Gastroesophageal sphincter (tissue), 4 donors: ENCODE results near the gene ERP44. TPM values are rescaled to one million over a fixed set of nuclear protein-coding genes. Genes with fewer than 3 reads are reported as not detected.

Source experiments
- ATAC-seq: fragments of 150-250 bp; one replicate; pipeline ENCODE4 v1.9.1; 2016; ENCODE audit warnings: mild to moderate bottlenecking, moderate library complexity
- H3K27ac ChIP-seq, 4 donors: fragments of 200-600 bp; sonication (generic) in 3 of 4; 1 replicate in 3 of 4; 2 replicates in 1 of 4; pipeline ENCODE4 v1.5.1; 2016 to 2019
- H3K27me3 ChIP-seq: fragments of 200-600 bp; sonication (generic); one replicate; pipeline ENCODE4 v1.5.1; 2019
- H3K36me3 ChIP-seq, 2 donors: fragments of 200-600 bp; sonication (generic); one replicate each; pipeline ENCODE4 v1.5.1; 2019; ENCODE audit warnings: control low read depth in 1 of 2
- H3K4me1 ChIP-seq, 3 donors: fragments of 200-600 bp; sonication (generic); 1 replicate in 2 of 3; 2 replicates in 1 of 3; pipeline ENCODE4 v1.5.1; 2016 to 2019; ENCODE audit warnings: control low read depth in 2 of 3
- H3K4me3 ChIP-seq, 2 donors: fragments of 200-600 bp; sonication (generic); one replicate each; pipeline ENCODE4 v1.5.1; 2019; ENCODE audit warnings: mild to moderate bottlenecking in 1 of 2, moderate library complexity in 1 of 2
- H3K9me3 ChIP-seq, 3 donors: fragments of 200-600 bp; sonication (generic); one replicate each; pipeline ENCODE4 v1.5.1; 2017 to 2019; ENCODE audit warnings: control low read depth in 2 of 3
- EP300 ChIP-seq: sonication (generic); formaldehyde crosslinking; IDR thresholded peaks from one replicate; pipeline ENCODE4 v1.6.1; 2017; ENCODE audit warnings: antibody characterized with exemption, mild to moderate bottlenecking
- POLR2A ChIP-seq, 2 donors: fragments of 450-650 bp; IDR thresholded peaks; one replicate each; pipeline ENCODE4 v1.6.1; 2017; ENCODE audit warnings: antibody characterized with exemption in 2 of 2, mild to moderate bottlenecking in 2 of 2, moderate library complexity in 1 of 2
- POLR2AphosphoS5 ChIP-seq: sonication (generic); formaldehyde crosslinking; IDR thresholded peaks from one replicate; pipeline ENCODE4 v1.6.1; 2017; ENCODE audit warnings: antibody characterized with exemption
- WGBS, 2 donors: methylation state at CpG; one replicate each; pipeline ENCODE4 v1.1.5; 2018; ENCODE audit warnings: low coverage in 1 of 2; 5-methylcytosine and 5-hydroxymethylcytosine counted together
- total RNA-seq, 4 donors: library from RNA; depleted of rRNA; stranded (reverse); fragments of >200 nt; gene quantifications; one replicate each; pipeline ENCODE4 v1.1.0, GENCODE V29; 2016
- TF ChIP-seq, protein P1 (sequence below), 4 experiments: fragments of 200-600 bp in 2 of 4; fragments of 450-650 bp in 2 of 4; sonication (generic) in 1 of 4; IDR thresholded peaks; one replicate each; pipeline ENCODE4 v1.5.1; 2017 to 2019; ENCODE audit warnings: antibody characterized with exemption in 4 of 4, mild to moderate bottlenecking in 2 of 4, moderate library complexity in 2 of 4

Gene ERP44
- total RNA-seq, 4 donors from 2014 or later = 13.7 to 19.2 (median 13.8) TPM

GRCh38 chr9:100131875-100132430 lies 33.2 kb upstream of the ERP44 start:
- WGBS, 2 donors = 100% methylated on average over 2 to 3 of the region's 3 CpGs
- no peak for ATAC-seq
- H3K4me3 ChIP-seq = no peak overlapping the region
- H3K36me3 ChIP-seq = peaks cover 0 to 25% of the 10 kb centered on the region in 2 donors
- no peaks in the 10 kb centered on the region for H3K4me1 ChIP-seq
- H3K27me3 ChIP-seq = no peaks in the 10 kb centered on the region
- no peak for TF ChIP-seq EP300
- TF ChIP-seq, protein P1, sequence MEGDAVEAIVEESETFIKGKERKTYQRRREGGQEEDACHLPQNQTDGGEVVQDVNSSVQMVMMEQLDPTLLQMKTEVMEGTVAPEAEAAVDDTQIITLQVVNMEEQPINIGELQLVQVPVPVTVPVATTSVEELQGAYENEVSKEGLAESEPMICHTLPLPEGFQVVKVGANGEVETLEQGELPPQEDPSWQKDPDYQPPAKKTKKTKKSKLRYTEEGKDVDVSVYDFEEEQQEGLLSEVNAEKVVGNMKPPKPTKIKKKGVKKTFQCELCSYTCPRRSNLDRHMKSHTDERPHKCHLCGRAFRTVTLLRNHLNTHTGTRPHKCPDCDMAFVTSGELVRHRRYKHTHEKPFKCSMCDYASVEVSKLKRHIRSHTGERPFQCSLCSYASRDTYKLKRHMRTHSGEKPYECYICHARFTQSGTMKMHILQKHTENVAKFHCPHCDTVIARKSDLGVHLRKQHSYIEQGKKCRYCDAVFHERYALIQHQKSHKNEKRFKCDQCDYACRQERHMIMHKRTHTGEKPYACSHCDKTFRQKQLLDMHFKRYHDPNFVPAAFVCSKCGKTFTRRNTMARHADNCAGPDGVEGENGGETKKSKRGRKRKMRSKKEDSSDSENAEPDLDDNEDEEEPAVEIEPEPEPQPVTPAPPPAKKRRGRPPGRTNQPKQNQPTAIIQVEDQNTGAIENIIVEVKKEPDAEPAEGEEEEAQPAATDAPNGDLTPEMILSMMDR (IDR thresholded peaks at IDR 0.05) = no peak
- TF ChIP-seq POLR2AphosphoS5 = no peak
- H3K9me3 ChIP-seq = no peaks in the 10 kb centered on the region
- no peak overlapping the region for H3K27ac ChIP-seq

DNA sequence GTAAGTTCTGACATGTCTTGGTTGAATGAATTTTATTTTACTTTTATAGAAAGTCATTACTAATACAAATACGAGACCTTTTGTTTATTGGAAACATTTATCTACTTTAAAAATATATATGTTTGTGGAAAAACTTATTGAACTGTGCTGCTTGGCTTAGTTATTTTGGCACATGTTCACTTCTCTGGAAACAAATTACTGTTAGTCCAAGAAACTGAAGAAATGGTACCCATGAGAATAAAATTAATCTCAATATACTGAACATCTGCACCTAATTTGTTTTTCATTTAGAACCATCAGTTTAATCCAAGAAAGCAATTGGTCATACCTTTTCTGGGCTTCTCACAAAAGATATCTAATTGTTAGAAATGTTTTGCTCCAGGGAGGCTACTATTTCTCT lies 32.4 kb upstream of the ERP44 start:
- Histone ChIP-seq H3K4me3 (no peak overlapping the region), H3K4me1 (no peaks in the 10 kb centered on the region), H3K27ac (no peak overlapping the region), H3K27me3 (no peaks in the 10 kb centered on the region), H3K36me3 (peaks cover 0 to 32% of the 10 kb centered on the region in 2 donors), H3K9me3 (no peaks in the 10 kb centered on the region)
- TF ChIP-seq POLR2A (IDR thresholded peaks at IDR 0.05) (no peak), EP300 (no peak), POLR2AphosphoS5 (no peak)
- TF ChIP-seq, protein P1 (IDR thresholded peaks at IDR 0.05) = no peak
- no peak for ATAC-seq
- whole genome bisulfite sequencing, 2 donors = 50 to 70% methylated on average over 1 of the region's 1 CpG

- TF ChIP-seq, protein P1 (IDR thresholded peaks at IDR 0.05) = no peak
- TF ChIP-seq EP300 (no peak), POLR2AphosphoS5 (no peak), POLR2A (IDR thresholded peaks at IDR 0.05) (no peak)
- H3K4me1 ChIP-seq = no peaks in the 10 kb centered on the region
- no peak for ATAC-seq
- no peaks in the 10 kb centered on the region for H3K27me3 ChIP-seq
- H3K4me3 ChIP-seq = no peak overlapping the region
- peaks cover 0 to 33% of the 10 kb centered on the region in 2 donors for H3K36me3 ChIP-seq
- H3K27ac ChIP-seq = no peak overlapping the region
- no peaks in the 10 kb centered on the region for H3K9me3 ChIP-seq
These were observed 31.0 kb upstream of the ERP44 start for GRCh38 chr9:100129772-100130171.

- no peak overlapping the region for H3K4me3 ChIP-seq
- no peak for TF ChIP-seq POLR2A (IDR thresholded peaks at IDR 0.05)
- no peak for TF ChIP-seq POLR2AphosphoS5
- TF ChIP-seq EP300 = no peak
- TF ChIP-seq, protein P1 (IDR thresholded peaks at IDR 0.05) = no peak
- H3K9me3 ChIP-seq = no peaks in the 10 kb centered on the region
- peaks cover 0 to 22% of the 10 kb centered on the region in 2 donors for H3K36me3 ChIP-seq
- H3K27ac ChIP-seq = no peak overlapping the region
- H3K27me3 ChIP-seq = no peaks in the 10 kb centered on the region
- H3K4me1 ChIP-seq = no peaks in the 10 kb centered on the region
- 97 to 100% methylated on average over 2 of the region's 2 CpGs for WGBS, 2 donors
- ATAC-seq = no peak
These were observed 27.6 kb upstream of the ERP44 start for GRCh38 chr9:100126423-100126822.

- Histone ChIP-seq H3K27me3 (no peaks in the 10 kb centered on the region), H3K27ac (no peak overlapping the region), H3K4me1 (no peaks in the 10 kb centered on the region), H3K36me3 (peaks cover 0 to 22% of the 10 kb centered on the region in 2 donors), H3K9me3 (no peaks in the 10 kb centered on the region), H3K4me3 (no peak overlapping the region)
- ATAC-seq = no peak
- 94% methylated on average over 2 of the region's 2 CpGs; no CpG with 5 or more reads in 1 of the 2 donors for WGBS, 2 donors
- TF ChIP-seq POLR2AphosphoS5 = no peak
- no peak for TF ChIP-seq POLR2A (IDR thresholded peaks at IDR 0.05)
- TF ChIP-seq EP300 = no peak
- TF ChIP-seq, protein P1 (IDR thresholded peaks at IDR 0.05) = no peak
These were observed 27.1 kb upstream of the ERP44 start for GRCh38 chr9:100125910-100126309.
